ENCODE results near the gene STK32B. TPM values are rescaled to one million over a fixed set of nuclear protein-coding genes. Genes with fewer than 3 reads are reported as not detected.

Gene STK32B
- total and polyA plus RNA-seq, 2 of the 8 experiments (the other 6 are each of a cell fraction or from before 2014, with no cell fraction given): 2.3 to 2.5 TPM

GRCh38 chr4:5098176-5098575, 46.9 kb downstream of the STK32B start:
- peaks cover 0 to 3% (median 0%) of the 10 kb centered on the region in 4 experiments; a peak in 1 of 7 replicates for H3K4me1 ChIP-seq (replicated peaks in 1 of 4; ENCODE audit: control insufficient read depth in 3 of 4, insufficient read depth in 4 of 4, low read length in 3 of 4)
- no peaks in the 10 kb centered on the region for H3K79me2 ChIP-seq (ENCODE audit: control insufficient read depth in 1 of 2, insufficient read depth in 2 of 2, low read length in 2 of 2)
- POLR2A ChIA-PET (ENCODE audit: partially characterized antibody): no interaction called here
- no peak overlapping the region for H3K9ac ChIP-seq (replicated peaks in 1 of 4; ENCODE audit: extremely low read depth in 1 of 4, low read depth in 3 of 4, low read length in 3 of 4)
- H4K5ac ChIP-seq (ENCODE audit: insufficient read length, low read depth, low read length): no peak overlapping the region
- H4K8ac ChIP-seq (ENCODE audit: extremely low read depth, insufficient read depth, low read length): no peak overlapping the region
- H2BK120ac ChIP-seq (replicated peaks; ENCODE audit: low read depth, low read length): no peak overlapping the region
- H2BK5ac ChIP-seq (ENCODE audit: low read depth, low read length): no peak overlapping the region
- no peak for FAIRE-seq
- 0 out of 4 replicates have a peak, but pooled peaks cover 0 to 4% of the 10 kb centered on the region in 2 experiments for H3K9me3 ChIP-seq (ENCODE audit: insufficient read depth in 2 of 2, low read depth in 1 of 2, low read length in 1 of 2)
- no peak overlapping the region for H3K18ac ChIP-seq (ENCODE audit: extremely low read depth, low read length)
- no peak overlapping the region for H3K4ac ChIP-seq (replicated peaks; ENCODE audit: insufficient read length, low read depth, low read length)
- CTCF ChIA-PET (ENCODE audit: partially characterized antibody): interaction anchor here (0.9 kb wide), 1 partner anchor 12 kb away, joined by 3 read pairs; no protein-coding TSS in a partner anchor
- H3K27ac ChIP-seq (ENCODE audit: low read depth, low read length): no peak overlapping the region
- no peak overlapping the region for H3K4me3 ChIP-seq (ENCODE audit: extremely low read depth in 1 of 4, insufficient read depth in 2 of 4, low read depth in 3 of 4, low read length in 4 of 4)
- H3K56ac ChIP-seq (replicated peaks; ENCODE audit: insufficient read length, low read depth, low read length): no peak overlapping the region
- no peak overlapping the region for H2BK20ac ChIP-seq (ENCODE audit: low read length)
- H2BK15ac ChIP-seq (ENCODE audit: low read length): no peak overlapping the region
- no peak overlapping the region for H4K91ac ChIP-seq (replicated peaks; ENCODE audit: insufficient read length, low read length)
- no peaks in the 10 kb centered on the region for H4K20me1 ChIP-seq (replicated peaks in 1 of 2; ENCODE audit: control insufficient read depth in 1 of 2, insufficient read depth in 2 of 2, low read length in 2 of 2)
- WGBS, 2 experiments (ENCODE audit: extremely low coverage in 1 of 2, insufficient coverage in 1 of 2, insufficient read length in 1 of 2, insufficient replicate concordance in 2 of 2, low coverage in 1 of 2, low lambda C conversion rate in 2 of 2, missing lambda C conversion rate in 1 of 2): 90% methylated on average over 1 of the region's 1 CpG; no CpG with 5 or more reads in 1 of the 2 experiments
- no peak overlapping the region for H2BK12ac ChIP-seq (ENCODE audit: low read depth, low read length)
- DNase-seq (ENCODE audit: low read depth in 1 of 2, low spot score in 2 of 2): no peak
- no peaks in the 10 kb centered on the region for H3K23me2 ChIP-seq (ENCODE audit: low read depth, low read length)
- no peak overlapping the region for H3K14ac ChIP-seq (ENCODE audit: insufficient read length)
- no peak overlapping the region for H2AK5ac ChIP-seq (ENCODE audit: low read depth, low read length)
- no peak overlapping the region for H3K23ac ChIP-seq (ENCODE audit: insufficient read length)
- H3K79me1 ChIP-seq (ENCODE audit: low read depth, low read length): no peaks in the 10 kb centered on the region
- no peak overlapping the region for H2AFZ ChIP-seq (ENCODE audit: low read length)
- no peaks in the 10 kb centered on the region; a peak in 1 of 7 replicates for H3K27me3 ChIP-seq (replicated peaks in 1 of 4; ENCODE audit: control insufficient read depth in 3 of 4, extremely low read depth in 1 of 4, insufficient read depth in 3 of 4, low read length in 3 of 4)
- no peak overlapping the region for H3K4me2 ChIP-seq (ENCODE audit: insufficient read depth in 1 of 2, low read depth in 2 of 2, low read length in 2 of 2)
- no peaks in the 10 kb centered on the region for H3K36me3 ChIP-seq (ENCODE audit: control insufficient read depth in 2 of 4, insufficient read depth in 4 of 4, low read length in 3 of 4)
- TF ChIP-seq SIX5 (IDR thresholded peaks at IDR 0.05; ENCODE audit: low read depth, low read length): no peak

Data from H1 (cell line).